ENCODE results near the gene TRIM7. TPM values are rescaled to one million over a fixed set of nuclear protein-coding genes. Genes with fewer than 3 reads are reported as not detected.

The TRIM7 gene
- total RNA-seq, 1 experiment from 2014 or later = 25.8 TPM

GRCh38 chr5:181171782-181172181 is 33.2 kb downstream of the TRIM7 start:
- TF ChIP-seq SIN3A (IDR thresholded peaks at IDR 0.05; ENCODE audit: borderline replicate concordance, insufficient read depth, low read depth, low read length) (no peak), POLR2AphosphoS5 (IDR thresholded peaks at IDR 0.05; ENCODE audit: low read depth, low read length) (no peak), TCF7L2 (IDR thresholded peaks at IDR 0.05; ENCODE audit: low read depth, low read length) (no peak)
- TF ChIP-seq, protein P1, sequence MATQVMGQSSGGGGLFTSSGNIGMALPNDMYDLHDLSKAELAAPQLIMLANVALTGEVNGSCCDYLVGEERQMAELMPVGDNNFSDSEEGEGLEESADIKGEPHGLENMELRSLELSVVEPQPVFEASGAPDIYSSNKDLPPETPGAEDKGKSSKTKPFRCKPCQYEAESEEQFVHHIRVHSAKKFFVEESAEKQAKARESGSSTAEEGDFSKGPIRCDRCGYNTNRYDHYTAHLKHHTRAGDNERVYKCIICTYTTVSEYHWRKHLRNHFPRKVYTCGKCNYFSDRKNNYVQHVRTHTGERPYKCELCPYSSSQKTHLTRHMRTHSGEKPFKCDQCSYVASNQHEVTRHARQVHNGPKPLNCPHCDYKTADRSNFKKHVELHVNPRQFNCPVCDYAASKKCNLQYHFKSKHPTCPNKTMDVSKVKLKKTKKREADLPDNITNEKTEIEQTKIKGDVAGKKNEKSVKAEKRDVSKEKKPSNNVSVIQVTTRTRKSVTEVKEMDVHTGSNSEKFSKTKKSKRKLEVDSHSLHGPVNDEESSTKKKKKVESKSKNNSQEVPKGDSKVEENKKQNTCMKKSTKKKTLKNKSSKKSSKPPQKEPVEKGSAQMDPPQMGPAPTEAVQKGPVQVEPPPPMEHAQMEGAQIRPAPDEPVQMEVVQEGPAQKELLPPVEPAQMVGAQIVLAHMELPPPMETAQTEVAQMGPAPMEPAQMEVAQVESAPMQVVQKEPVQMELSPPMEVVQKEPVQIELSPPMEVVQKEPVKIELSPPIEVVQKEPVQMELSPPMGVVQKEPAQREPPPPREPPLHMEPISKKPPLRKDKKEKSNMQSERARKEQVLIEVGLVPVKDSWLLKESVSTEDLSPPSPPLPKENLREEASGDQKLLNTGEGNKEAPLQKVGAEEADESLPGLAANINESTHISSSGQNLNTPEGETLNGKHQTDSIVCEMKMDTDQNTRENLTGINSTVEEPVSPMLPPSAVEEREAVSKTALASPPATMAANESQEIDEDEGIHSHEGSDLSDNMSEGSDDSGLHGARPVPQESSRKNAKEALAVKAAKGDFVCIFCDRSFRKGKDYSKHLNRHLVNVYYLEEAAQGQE (IDR thresholded peaks at IDR 0.05; ENCODE audit: insufficient read depth in 1 of 2, low read depth in 2 of 2, low read length in 1 of 2) = no peak
- TF ChIP-seq, protein P2, sequence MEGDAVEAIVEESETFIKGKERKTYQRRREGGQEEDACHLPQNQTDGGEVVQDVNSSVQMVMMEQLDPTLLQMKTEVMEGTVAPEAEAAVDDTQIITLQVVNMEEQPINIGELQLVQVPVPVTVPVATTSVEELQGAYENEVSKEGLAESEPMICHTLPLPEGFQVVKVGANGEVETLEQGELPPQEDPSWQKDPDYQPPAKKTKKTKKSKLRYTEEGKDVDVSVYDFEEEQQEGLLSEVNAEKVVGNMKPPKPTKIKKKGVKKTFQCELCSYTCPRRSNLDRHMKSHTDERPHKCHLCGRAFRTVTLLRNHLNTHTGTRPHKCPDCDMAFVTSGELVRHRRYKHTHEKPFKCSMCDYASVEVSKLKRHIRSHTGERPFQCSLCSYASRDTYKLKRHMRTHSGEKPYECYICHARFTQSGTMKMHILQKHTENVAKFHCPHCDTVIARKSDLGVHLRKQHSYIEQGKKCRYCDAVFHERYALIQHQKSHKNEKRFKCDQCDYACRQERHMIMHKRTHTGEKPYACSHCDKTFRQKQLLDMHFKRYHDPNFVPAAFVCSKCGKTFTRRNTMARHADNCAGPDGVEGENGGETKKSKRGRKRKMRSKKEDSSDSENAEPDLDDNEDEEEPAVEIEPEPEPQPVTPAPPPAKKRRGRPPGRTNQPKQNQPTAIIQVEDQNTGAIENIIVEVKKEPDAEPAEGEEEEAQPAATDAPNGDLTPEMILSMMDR (IDR thresholded peaks at IDR 0.05) = no peak
- H3K4me1 ChIP-seq (ENCODE audit: control insufficient read depth, insufficient read depth, low read length) = peaks cover 19% of the 10 kb centered on the region
- ChIA-PET POLR2A (interaction anchor here (0.6 kb wide), 1 partner anchor 64 kb away, joined by 4 read pairs; no protein-coding TSS in a partner anchor), CTCF (interaction anchor here (0.6 kb wide), 1 partner anchor 27 kb away, joined by 4 read pairs; no protein-coding TSS in a partner anchor)
- no peak overlapping the region for H3K4me3 ChIP-seq (ENCODE audit: low read depth in 2 of 2, low read length in 2 of 2)
- peak overlapping the region; percentile 88 for H3K27ac ChIP-seq (ENCODE audit: low read length)
- BruUV-seq (replicated peaks) = no TSS peak
- DNase-seq (ENCODE audit: low read depth, low spot score) (no peak), ATAC-seq (no peak)
- no peaks in the 10 kb centered on the region for H3K36me3 ChIP-seq (ENCODE audit: control insufficient read depth, insufficient read depth, low read length)
- no peaks in the 10 kb centered on the region for H3K27me3 ChIP-seq (ENCODE audit: control insufficient read depth, insufficient read depth, low read length)
- in situ Hi-C loops (cut with HindIII; ENCODE audit: low pct_unique_long_range_greater_than_20kb, low sequenced_read_pairs) (no loop called here), intact Hi-C loops (cut with micrococcal nuclease; ENCODE audit: unreplicated experiment) (loop anchor here (1.0 kb wide), 1 partner anchor 16 kb away; no protein-coding TSS in a partner anchor)
- no peaks in the 10 kb centered on the region for H3K9me3 ChIP-seq (ENCODE audit: control insufficient read depth, insufficient read depth, low read depth, low read length)

DNA sequence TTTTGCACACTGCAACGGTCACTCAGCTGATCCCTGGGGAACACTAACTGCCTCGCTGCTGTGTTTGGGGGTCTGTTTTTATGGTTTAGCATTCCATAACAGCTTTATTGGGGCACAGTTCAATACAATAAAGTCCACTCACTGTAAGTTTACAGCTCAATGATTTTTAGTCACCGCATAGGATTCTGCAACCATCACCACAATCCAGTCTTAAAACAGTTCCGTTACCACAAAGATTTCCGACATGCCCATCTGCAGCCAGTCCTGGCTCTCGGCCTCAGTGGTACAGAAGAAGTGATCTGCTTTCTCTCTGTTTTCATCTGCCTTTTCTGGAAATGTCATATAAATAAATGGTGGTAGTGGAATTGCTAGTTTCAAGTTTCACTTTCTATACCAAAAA is 34.0 kb downstream of the TRIM7 start:
- Histone ChIP-seq H3K4me1 (ENCODE audit: control insufficient read depth, insufficient read depth, low read length) (peaks cover 19% of the 10 kb centered on the region), H3K9me3 (ENCODE audit: control insufficient read depth, insufficient read depth, low read depth, low read length) (no peaks in the 10 kb centered on the region), H3K27me3 (ENCODE audit: control insufficient read depth, insufficient read depth, low read length) (no peaks in the 10 kb centered on the region), H3K27ac (ENCODE audit: low read length) (peak overlapping the region; percentile 88), H3K4me3 (ENCODE audit: low read depth in 2 of 2, low read length in 2 of 2) (peak overlapping the region; percentile 48 to 67), H3K36me3 (ENCODE audit: control insufficient read depth, insufficient read depth, low read length) (no peaks in the 10 kb centered on the region)
- intact Hi-C loops (cut with micrococcal nuclease; ENCODE audit: unreplicated experiment) (no loop called here), in situ Hi-C loops (cut with HindIII; ENCODE audit: low pct_unique_long_range_greater_than_20kb, low sequenced_read_pairs) (no loop called here)
- BruUV-seq (replicated peaks) = no TSS peak
- ATAC-seq = no peak
- ChIA-PET CTCF (interaction anchor here (0.7 kb wide), 1 partner anchor 16 kb away, joined by 3 read pairs; no protein-coding TSS in a partner anchor), POLR2A (no interaction called here)
- TF ChIP-seq, protein P1 (IDR thresholded peaks at IDR 0.05; ENCODE audit: insufficient read depth in 1 of 2, low read depth in 2 of 2, low read length in 1 of 2) = no peak
- TF ChIP-seq, protein P2 (IDR thresholded peaks at IDR 0.05) = no peak
- TF ChIP-seq SIN3A (IDR thresholded peaks at IDR 0.05; ENCODE audit: borderline replicate concordance, insufficient read depth, low read depth, low read length) = no peak
- DNase-seq (ENCODE audit: low read depth, low spot score) = no peak
